HL-60 (cell line): ENCODE data around the gene KMT2C.

ENCODE experiments used
- GABPA ChIP-seq: IDR thresholded peaks from 2 replicates; pipeline ENCODE4 v1.6.1; 2012; ENCODE audit warnings: low read depth
- POLR2AphosphoS5 ChIP-seq: IDR thresholded peaks from 2 replicates; pipeline ENCODE4 v1.6.1; 2012; ENCODE audit warnings: low read depth
- REST ChIP-seq: IDR thresholded peaks from 2 replicates; pipeline ENCODE4 v1.6.1; 2012; ENCODE audit warnings: low read depth; ENCODE audit not compliant: insufficient replicate concordance
- TF ChIP-seq, protein P1 (sequence below): IDR thresholded peaks from one replicate; pipeline ENCODE4 v1.5.1; 2011; ENCODE audit warnings: low read length, control low read depth, inconsistent platforms; ENCODE audit not compliant: insufficient read depth

DNA sequence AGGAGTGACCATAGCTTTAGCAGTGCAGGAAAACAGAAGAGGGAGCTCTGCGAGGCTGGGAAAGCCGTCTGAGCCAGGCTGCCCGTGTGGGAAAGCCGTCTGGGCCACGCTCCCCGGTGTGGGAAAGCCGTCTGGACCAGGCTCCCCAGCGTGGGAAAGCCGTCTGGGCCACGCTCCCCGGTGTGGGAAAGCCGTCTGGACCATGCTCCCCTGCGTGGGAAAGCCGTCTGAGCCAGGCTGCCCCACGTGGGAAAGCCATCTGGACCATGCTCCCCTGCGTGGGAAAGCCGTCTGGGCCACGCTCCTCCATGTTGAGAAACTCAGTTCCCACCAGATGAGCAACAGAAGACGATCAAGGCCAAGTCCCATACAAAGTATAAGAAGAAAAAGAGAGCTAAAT is 308.6 kb downstream of the KMT2C start:
- TF ChIP-seq GABPA (no peak), REST (no peak), POLR2AphosphoS5 (no peak)
- TF ChIP-seq, protein P1, sequence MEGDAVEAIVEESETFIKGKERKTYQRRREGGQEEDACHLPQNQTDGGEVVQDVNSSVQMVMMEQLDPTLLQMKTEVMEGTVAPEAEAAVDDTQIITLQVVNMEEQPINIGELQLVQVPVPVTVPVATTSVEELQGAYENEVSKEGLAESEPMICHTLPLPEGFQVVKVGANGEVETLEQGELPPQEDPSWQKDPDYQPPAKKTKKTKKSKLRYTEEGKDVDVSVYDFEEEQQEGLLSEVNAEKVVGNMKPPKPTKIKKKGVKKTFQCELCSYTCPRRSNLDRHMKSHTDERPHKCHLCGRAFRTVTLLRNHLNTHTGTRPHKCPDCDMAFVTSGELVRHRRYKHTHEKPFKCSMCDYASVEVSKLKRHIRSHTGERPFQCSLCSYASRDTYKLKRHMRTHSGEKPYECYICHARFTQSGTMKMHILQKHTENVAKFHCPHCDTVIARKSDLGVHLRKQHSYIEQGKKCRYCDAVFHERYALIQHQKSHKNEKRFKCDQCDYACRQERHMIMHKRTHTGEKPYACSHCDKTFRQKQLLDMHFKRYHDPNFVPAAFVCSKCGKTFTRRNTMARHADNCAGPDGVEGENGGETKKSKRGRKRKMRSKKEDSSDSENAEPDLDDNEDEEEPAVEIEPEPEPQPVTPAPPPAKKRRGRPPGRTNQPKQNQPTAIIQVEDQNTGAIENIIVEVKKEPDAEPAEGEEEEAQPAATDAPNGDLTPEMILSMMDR, result no peak
